ENCODE results near the gene LRCOL1.

The LRCOL1 gene

DNA sequence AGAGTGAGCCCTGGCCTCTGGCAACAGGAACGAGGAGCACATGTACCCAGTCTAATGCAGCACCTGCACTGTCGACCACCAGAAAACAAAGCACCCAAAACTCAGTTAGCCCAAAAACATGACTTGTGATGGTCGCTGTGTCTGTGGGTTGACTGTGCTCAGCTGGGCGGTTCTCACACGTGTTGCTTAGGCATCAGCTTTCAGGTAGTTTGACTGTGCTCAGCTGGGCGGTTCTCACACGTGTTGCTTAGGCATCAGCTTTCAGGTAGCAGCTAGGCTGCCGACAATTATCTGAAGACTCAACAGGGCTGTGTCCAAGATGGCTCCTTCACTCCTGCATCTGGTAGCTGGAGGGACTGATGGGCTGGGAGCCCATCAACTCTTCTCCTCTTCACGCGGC lies 1.2 kb upstream of the LRCOL1 start:
- no peak overlapping the region for H3K4me3 ChIP-seq (replicated peaks in 1 of 2; ENCODE audit: low read depth in 2 of 2, low read length in 2 of 2)
- TF ChIP-seq, protein P1, sequence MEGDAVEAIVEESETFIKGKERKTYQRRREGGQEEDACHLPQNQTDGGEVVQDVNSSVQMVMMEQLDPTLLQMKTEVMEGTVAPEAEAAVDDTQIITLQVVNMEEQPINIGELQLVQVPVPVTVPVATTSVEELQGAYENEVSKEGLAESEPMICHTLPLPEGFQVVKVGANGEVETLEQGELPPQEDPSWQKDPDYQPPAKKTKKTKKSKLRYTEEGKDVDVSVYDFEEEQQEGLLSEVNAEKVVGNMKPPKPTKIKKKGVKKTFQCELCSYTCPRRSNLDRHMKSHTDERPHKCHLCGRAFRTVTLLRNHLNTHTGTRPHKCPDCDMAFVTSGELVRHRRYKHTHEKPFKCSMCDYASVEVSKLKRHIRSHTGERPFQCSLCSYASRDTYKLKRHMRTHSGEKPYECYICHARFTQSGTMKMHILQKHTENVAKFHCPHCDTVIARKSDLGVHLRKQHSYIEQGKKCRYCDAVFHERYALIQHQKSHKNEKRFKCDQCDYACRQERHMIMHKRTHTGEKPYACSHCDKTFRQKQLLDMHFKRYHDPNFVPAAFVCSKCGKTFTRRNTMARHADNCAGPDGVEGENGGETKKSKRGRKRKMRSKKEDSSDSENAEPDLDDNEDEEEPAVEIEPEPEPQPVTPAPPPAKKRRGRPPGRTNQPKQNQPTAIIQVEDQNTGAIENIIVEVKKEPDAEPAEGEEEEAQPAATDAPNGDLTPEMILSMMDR (IDR thresholded peaks at IDR 0.05; ENCODE audit: low read depth, low read length), result no peak
- no peak for DNase-seq (ENCODE audit: low read depth in 2 of 2)

DNA sequence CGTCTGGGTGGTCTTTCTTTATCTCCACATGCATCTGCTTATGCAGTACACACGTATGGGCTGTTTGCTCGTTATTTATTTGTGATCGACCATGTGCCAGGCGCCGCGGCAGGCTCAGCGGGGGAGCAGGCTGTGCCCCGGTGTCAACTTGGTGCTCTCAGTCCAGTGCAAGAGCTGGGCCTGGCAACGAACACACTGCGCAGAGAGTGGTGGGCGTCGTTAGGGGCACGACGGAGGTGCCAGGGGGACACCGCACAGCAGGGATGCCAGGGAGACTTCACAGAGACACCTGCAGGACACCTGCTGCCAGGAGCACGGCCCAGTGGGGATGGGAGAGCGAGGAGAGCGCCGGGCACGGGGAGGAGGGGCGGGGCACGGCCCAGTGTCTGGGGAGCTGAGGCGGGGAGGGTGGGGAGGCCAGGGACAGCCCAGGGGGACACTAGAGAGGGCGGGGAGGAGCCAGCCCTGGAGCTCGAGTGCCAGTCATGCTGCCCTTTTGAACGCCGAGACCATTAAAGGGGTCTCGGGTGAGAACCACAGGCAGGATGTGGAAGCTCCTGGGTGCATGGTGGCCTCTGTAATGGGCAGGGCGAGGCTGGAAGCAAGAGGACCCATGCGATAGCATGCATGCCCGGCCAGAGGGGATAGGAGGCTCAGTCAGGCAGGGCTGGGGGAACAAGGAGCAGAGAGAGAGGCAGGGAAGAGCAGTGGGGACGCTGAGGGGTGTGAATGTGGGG lies 652 bp upstream of the LRCOL1 start:
- DNase-seq (ENCODE audit: low read depth in 2 of 2), result no peak
- TF ChIP-seq, protein P1 (IDR thresholded peaks at IDR 0.05; ENCODE audit: low read depth, low read length), result no peak
- H3K4me3 ChIP-seq (replicated peaks in 1 of 2; ENCODE audit: low read depth in 2 of 2, low read length in 2 of 2), result no peak overlapping the region

DNA sequence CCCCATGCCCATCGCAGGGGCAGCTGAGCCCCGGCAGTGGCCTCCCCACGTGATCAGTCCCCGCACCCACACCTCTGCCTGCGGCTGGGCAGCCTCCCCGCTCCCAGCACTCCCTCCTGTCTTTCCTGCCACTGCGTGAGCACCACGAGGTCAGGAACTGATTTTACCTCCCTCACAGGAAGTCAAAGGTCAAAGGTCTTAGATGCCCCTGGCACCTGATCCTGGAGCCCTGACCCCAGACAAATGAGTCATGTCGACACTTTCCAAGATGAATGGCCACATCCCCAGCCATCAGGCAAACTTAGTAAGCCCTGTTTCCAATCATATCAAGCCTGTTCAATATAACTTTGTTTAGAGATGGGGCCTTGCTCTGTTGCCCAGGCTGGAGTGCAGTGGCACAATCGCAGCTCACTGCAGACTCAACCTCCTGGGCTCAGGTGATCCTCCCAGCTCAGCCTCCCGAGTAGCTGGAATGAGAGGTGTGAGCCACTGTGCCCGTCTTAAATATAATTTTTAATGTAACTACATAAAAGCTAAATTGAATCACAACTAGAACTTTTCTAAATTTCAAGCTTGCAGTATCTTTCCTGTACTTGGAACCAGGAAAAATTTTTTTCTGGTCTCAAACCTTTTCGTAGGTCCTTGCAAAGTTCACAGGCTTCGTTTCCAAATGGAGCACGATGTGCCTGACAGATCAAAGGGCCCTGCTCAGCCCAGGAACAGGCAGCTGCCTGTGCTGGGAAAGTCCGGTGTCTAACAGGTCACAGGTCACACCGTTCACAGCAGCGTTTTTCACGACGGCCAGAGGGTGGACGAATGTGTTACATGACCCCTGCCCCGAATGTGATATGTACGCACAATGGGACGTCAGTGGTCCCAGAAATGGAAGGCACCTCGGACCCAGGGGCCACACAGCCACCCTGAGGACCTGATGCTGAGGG lies 1.9 kb downstream of the LRCOL1 start:
- DNase-seq (ENCODE audit: low read depth in 2 of 2), result no peak
- H3K4me3 ChIP-seq (replicated peaks in 1 of 2; ENCODE audit: low read depth in 2 of 2, low read length in 2 of 2), result no peak overlapping the region
- TF ChIP-seq, protein P1 (IDR thresholded peaks at IDR 0.05; ENCODE audit: low read depth, low read length), result no peak

DNA sequence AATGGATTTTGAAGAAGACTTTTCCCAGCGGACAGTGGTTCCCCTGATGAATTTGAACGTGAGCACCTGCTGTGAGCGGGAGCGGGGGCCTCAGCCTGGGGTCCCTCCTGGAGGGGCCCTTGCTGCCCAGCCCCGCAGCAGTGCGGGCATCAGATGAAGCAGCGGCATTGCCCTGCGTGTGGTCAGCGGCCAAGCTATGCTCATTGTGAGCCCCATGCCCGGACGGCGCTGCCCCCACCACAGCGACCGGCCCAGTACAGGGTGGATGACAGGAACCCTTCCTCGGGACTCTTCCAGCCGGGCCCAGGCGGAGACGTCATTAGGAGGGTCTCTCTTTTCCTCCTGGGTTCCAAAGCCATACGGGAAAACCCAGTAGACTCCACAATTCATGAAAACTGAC lies 3.5 kb downstream of the LRCOL1 start:
- TF ChIP-seq, protein P1 (IDR thresholded peaks at IDR 0.05; ENCODE audit: low read depth, low read length), result no peak
- H3K4me3 ChIP-seq (replicated peaks in 1 of 2; ENCODE audit: low read depth in 2 of 2, low read length in 2 of 2), result no peak overlapping the region

DNA sequence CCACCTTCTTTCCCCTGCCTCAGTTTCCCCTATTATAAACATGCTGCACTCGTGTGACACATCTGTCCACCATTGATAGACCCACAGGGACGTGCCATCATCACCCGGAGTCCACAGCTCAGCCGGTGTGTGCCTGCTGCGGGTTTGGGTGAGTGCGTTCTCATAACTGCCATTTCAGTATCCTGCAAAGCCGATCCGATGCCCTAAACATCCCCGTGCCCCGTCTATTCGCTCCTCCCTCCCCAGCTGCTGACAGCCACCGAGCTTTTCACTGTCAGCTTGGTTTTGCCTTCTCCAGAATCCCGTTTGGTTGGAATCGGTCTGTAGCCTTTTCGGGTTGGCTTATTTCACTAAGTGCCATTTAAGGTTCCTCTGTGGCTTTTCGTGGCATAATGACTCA lies 3.9 kb downstream of the LRCOL1 start:
- H3K4me3 ChIP-seq (replicated peaks in 1 of 2; ENCODE audit: low read depth in 2 of 2, low read length in 2 of 2), result no peak overlapping the region
- TF ChIP-seq, protein P1 (IDR thresholded peaks at IDR 0.05; ENCODE audit: low read depth, low read length), result no peak
- no peak for DNase-seq (ENCODE audit: low read depth in 2 of 2)

More for the DNA sequence above, 3.5 kb downstream of the LRCOL1 start:
- DNase-seq (ENCODE audit: low read depth in 2 of 2), result no peak

DNA sequence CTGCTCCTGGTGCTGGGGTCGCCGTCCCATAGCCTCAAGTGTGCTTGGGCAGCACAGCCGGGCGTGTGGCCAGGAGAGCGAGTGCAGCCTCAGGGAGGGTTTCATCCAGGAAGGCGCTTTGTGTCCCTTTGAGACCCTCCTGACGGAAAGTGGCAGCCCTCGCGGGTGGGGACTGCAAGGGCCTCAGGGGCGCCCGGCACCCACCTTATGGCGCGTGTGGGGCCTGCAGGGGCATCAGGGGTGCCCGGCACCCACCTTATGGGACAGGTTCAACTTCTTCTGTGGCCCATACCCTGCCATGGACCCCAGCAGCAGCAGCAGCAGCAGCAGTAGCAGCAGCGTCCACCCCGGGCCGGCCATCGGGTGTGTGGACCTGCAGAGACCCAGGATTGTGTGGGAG lies 4.5 kb downstream of the LRCOL1 start:
- no peak for DNase-seq (ENCODE audit: low read depth in 2 of 2)
- TF ChIP-seq, protein P1 (IDR thresholded peaks at IDR 0.05; ENCODE audit: low read depth, low read length), result no peak
- H3K4me3 ChIP-seq (replicated peaks in 1 of 2; ENCODE audit: low read depth in 2 of 2, low read length in 2 of 2), result no peak overlapping the region

All from cardiac fibroblast (primary cell).